CD4-positive, alpha-beta T cell treated with Interleukin-6 for 4 hours (primary cell): Measurements from ENCODE around the gene IGFBPL1.
A peak's percentile ranks its signal among the peaks of the same experiment; 100 is the strongest.
"Not testable (repeated sequence)": the region's sequence is repeated elsewhere in the genome, so short reads cannot be mapped to it uniquely, and the experiment has no call there.

ENCODE experiments used
- DNase-seq: peaks from one replicate; pipeline ENCODE4 v3.0.0-alpha.2; 2020; ENCODE audit warnings: mixed read lengths

The IGFBPL1 gene

DNA sequence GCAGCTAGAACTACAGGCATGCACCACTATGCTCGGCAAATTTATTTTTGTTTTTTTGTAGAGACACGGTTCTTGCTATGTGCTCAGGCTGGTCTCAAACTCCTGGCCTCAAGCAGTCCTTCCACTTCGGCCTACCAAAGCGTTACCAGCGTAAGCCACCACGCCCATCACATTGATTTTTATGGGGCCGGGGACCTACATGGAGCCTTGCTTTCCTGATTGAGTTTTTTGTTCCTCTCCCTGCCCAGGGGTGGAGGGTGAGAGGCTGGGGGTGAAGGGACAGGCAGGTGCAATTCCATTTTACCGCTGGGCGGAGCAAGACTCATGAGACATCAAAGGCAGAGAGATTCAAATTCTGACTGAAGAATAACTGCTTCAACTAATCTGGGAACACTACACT lies 29.8 kb downstream of the IGFBPL1 start:
- no peak for DNase-seq

DNA sequence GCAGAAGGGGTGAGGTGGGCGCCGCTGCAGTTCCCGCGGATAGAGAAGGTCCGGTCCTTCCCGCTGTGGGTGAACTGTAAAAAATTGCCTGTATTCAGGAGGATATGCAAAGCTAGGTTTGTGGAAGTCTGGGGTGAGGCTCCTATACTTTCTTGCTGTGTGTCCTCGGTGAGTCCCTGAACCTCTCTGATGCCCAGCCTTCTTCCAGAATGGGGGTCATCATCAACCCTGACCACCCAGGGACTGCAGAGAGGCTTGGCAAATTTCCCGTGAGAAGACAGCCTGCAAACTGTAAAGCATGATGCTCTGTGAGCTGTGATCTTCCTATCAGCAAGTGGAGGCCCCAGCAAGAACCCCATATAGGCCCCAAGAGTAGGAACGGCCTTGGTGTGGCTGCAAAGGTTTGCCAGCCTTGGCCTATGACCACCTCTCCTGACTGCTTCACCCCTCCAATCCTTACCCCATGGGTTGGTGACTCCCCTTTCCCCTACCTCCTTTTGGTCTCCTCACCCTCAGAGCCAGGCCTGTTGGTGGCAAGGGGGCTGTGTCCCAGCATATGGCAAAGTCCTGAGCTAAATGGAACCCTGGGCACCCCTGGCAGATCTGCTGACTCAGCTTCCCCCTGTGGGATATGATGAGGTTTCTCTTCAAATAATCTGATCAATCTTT lies 31.0 kb downstream of the IGFBPL1 start:
- DNase-seq = no peak

DNA sequence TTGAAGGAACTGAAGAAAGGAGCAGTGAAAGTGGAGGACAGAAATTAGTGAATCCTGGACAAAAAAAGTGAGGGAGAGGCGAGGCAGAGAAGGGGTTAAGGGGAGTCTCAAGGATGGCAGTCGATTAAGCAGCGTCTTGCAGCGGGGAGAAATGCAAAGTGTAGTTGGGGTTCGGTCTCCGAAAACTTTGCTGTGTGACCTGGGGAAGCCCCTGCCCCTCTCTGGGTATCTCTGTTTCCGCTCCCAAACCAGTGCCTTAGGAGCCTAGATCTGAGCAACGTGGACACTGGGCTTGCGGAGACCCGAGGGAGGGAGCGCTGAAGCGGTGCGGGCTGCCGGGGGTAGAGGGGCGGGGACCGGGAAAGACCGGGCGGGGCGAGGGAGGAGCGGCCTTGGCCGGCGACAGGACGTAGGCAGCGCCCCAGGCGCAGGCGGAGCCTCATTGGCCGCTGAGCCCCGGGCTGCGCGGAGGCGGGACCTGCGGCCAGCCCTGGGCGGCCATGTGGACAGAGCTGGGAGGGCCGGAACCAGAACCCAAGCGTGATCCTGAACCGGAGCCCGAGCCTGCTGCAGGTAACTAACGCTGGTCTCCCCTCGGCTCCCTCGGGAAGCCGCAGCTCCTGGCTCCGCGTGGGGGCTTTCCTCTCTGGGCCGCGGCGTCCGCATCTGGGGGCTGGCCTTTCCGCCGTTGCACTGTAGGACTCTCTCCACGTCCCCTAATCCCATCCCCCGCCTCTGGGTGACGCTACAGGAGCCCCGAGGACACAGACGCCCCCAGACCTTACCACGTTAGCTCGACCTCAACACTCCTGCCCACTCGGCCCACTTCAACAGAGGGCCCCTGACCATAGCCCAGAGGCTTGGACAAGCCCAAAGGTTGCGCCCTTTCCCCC lies 31.8 kb downstream of the IGFBPL1 start, which contains the start of gene ALDH1B1:
Gene ALDH1B1 (plus strand): TSS at position 468 of the 893 bp plus-strand sequence. CDS start 3,047 bp downstream, outside the sequence.
- DNase-seq = peak; percentile 84

DNA sequence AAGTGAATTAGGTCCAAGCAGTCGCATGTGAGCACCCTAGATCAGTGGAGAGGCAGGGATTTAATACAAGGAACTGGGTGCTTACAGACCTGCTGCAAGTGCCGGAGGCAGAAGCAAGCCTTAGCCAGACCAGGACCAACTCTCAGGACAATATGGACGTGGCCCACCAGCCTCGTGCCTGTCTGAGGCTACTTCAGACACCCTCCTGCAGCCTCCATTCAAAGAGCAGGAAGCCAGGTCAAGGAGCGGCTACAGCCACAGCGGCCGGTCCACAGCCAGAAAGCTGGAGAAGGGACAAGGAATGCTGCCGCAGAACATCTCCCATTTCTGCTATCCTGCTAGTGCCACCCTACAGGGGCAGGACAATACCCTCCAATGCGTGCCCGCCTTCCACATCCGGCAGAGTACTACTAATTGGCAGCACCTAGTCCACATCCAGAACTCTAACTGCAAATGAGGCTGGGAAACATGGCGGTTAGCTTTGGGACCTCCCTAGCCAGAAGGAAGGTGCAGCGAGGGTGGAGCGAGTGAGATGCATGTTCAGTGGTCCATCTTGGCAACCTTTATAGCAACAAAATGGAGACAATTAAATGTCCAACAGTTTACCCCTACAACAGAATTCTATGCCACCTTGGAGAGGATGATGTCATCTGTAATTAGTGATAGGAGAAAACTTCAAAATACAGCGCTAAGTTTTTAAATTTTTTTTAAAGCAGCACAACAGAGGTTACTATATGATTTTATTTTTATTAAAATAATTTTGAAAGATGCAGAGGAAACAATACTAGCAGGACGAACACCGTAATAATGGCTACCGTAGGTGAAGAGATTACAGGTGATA lies 32.8 kb downstream of the IGFBPL1 start:
- DNase-seq = no peak

DNA sequence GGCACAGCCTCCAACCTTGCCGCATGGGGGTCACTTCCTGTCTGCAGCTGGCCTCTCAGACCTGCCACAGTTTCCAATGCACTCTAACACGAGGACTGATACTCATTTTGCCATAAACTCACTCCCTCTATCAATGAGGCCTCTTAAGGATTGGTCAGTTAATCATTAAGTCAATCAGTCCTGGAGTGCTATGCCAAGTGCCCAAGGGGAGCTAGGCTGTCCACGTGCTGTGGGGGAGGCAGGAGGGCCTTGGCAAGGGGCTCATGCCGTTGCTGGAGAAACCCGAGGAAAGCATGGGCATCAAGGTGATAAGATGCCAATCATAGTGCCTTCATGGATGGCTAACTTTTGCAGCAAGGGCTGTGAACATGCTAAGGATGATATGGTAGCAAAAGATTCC lies 33.4 kb downstream of the IGFBPL1 start:
- no peak for DNase-seq

DNA sequence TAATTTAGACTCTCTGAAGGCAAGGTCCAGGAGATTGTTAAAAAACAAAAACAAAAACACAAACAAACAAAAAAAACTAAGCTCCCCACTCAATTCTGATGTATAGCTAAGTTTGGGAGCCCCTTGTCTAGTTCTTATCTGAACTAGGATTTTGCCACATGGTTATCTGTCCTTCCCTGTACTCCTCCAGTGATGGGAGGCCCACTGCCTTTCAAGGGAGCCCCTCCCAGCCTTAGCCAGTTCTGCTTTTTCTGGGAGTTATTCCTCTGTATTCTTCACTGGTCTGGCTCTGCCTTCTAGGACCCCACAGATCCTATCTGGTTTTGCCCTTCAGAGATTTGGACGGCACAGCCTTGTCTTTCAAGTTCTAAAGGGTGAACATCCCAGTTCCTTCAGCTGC lies 33.8 kb downstream of the IGFBPL1 start:
- DNase-seq = no peak

DNA sequence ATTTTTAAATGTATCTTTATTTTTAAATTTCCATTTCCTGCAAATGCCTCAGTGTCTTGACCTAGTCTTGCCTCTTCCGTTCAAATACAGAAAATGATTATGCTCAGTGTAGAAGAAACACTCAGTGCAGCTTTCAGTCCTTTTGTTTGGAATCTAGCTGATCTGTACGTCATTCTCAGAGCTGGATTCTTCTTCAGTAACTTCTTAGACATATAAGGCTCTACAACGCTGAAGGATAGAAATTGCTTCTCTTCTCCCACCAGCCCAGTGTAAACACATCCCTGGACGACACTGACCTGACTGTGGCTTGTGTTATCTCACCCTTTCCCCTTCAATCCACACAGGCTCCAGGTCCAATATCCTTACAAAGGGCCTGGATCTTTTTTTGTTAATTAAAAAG lies 34.9 kb downstream of the IGFBPL1 start:
- no peak for DNase-seq

DNA sequence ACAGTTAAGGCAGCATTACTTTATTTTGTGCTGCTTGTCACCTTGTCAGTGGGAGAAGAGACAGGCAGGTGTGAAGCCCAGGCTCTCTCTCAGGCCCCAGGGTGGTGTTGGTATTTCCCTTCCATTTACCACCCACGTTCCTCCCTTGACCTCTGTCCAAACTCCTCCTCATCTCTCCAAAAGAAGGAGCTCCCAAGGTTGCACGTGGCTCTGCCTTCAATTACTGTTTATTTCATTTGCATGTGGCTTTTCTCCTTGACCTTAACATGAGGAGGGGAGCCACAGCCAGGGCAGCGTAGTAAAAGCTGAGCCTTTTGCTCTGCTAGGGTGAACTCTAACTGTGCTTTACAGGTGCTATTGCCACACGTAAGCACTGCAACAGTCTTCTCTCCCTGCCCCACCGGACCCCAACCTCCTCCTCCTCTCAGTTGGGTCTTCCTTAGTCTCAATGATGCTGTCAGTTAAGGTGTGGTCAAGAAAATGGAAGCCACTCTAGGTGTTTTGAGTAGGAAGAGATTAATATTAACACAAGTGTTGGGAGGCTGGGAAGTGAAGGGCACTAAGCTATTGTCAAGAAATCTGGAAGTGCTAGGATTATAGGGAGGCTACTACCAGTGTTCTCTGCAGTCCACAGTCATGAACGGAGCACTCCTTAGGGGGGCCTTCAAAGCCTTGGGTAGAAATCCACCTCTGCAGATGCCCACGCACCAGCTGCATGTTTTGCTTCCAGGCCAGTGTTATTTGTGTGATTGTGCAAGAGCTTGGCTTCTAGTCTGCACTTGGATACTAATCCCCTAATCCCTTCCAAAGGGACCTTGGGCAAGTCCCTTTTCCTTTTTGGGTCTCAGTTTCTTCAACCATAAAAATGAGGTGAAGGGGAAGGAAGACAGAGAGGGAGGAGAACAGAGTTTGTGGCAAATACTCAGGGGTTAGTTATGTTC lies 35.7 kb downstream of the IGFBPL1 start:
- DNase-seq = no peak

DNA sequence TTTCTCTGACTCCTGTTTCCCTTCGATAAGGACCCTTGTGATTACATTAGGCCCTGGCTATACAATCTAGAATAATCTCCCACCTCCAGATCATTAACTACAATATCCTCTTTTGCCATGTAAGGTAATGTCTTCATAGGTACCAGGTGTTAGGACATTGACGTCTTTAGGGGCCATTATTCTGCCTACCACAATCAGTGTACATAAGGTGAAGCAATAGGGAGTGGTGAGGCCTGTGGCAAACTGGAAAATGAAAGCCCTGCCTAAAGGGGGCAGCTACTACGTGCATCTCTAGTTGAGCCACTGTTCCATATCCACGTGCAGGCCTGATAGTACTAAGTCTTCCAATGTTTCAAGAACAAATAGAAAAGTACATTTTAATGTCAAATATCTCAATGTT lies 36.5 kb downstream of the IGFBPL1 start:
- no peak for DNase-seq

DNA sequence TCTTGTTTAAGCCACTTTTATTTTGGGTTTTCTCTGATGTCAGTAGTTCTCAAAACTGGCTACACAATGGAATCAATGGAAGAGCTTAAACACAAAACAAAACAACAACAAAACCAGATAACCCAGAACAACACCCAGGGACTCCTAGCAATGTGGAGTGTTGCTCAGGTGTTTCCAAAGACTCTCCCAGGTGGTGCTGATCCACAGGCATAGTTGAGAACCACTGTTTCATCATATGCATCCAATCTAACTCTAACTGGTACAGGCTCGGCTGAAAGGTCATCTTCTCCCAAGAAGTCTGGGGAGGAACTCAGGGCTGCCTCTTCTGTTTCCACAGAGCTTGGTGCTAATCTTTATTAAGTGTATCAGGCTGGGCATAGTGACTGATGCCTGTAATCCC lies 37.2 kb downstream of the IGFBPL1 start:
- DNase-seq = no peak

DNA sequence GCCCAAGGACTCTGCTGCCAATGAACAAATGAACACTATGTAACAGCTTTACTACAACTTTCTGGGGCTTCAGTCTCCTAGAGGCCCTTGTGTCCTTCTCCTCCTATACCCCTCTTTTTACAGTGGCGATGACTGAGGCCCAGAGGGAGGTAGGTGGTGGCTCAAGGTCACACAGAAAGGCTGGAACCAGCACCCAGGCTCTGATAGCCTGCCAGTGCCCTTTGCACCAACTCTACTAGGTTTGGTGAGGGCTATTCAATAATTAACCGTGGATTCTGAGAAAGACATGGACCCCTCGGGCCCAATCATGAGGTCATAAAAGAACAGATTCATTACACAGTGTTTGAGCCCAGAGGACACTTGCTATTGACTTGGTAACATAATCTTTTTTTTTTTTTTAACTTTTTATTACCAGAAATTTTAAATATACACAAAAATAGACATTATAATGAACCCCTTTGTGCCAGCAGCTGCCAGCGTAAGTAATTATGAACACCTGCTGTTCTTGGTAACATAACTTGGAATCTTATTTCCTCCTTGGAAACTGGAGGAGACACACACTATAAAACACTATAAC lies 37.8 kb downstream of the IGFBPL1 start:
- DNase-seq = no peak

DNA sequence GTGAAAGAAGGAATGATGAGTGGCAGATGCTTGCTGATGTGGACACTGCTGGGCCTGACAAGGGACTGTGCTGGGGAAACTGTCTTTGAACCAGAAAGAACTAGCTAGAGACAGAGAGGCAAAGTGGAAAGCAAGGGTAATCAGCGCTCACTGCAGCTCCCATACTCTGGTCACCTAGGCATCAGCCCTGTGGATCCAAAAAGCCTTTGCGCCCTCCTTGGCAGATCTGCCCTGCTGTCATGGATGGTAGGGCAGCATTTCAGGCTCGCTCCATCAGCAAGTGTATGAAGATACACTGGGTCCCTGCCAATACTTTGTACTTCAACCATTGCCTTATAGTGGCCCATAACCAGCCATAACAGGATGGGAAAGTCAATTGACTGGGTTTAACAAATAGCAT lies 38.4 kb downstream of the IGFBPL1 start:
- DNase-seq = no peak

DNA sequence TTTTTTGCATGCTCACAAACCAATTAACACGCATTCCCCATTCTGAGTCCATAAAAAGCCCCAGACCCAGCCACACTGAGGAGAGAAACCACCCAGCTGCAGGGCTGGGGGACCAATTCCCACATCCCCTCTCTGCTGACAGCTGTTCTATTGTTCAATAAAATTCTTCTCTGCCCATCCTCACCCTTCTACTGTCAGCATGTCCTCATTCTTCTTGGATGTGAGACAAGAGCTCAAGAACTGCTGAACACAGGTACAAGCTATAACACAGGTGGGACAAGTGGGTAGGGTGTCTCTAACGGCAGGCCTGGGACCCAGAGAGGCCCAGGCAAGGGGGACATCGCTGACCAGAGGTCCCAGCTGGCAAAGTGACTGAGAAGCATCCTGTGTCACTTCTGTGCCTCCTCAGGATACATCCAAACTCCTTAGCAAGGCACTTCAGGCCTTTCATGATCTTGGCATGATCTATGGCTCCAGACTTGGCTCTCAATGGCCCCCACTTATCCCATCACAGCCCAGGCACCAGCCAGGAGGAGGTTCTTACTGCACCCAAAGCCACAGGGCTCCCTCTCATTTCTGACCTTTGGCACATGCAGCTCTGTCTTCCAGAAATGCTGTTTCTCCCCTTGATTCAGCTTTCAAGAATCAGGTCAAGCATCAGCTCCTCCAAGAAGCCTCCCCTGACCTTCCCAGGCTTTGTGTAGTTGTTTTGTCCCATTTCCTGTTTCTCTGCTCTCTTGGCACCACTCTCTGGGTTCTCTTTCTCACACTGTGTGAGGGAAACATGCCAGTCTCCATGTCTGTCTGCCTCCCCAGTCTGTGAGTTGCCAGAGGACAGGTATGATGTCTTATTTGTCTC lies 39.0 kb downstream of the IGFBPL1 start:
- no peak for DNase-seq

DNA sequence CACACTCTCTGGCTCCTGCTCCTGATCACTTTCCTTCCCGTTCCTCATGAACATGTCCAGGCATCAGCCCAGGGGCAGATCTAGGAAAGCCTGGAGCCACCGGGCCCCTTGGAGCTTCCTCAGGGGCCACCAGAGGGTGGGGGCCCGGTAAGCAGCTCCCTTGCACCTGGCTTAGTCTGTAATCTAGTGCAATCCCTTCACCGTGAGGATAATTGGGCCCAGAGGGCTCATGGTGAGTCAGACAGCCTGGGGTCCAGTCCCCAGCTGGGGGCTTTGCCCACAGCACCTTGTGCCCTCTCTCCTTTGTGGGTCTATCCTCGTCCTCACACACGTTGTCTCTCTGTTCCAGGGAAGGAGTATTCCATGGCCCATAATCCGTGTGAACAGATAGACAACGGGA lies 42.1 kb downstream of the IGFBPL1 start:
- no peak for DNase-seq

DNA sequence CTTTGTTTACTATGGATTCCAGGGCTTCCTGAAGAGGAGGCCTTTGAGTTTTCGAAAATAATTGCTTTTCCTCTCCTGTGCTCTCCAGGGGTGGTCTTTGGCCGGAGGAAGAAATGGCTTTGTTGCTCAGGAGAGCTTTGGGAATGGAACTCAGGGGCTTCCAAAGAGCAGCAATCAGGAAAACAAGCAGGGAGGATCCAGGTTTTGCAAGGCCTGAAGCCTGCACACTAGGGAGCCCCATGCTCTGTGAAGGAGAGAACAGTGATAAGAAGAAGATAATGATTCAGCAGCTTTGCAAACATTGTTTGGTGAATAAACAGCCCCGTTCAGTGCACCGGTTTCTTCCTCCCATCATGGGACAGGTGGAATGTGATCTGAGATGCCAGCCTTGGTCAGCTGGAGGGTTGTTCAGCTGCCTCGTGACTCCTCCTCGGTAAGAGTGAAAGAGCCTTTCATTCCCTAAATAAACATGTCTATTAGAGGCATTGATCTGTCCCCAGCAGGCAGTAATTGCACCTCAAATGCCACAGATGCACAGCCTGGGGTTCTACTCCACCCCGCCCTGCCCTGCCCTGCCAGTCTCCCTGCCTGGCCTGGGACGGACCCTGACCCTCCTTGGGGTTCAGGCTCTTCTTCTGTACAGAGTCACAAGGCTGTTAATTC lies 43.3 kb downstream of the IGFBPL1 start:
- DNase-seq = no peak

DNA sequence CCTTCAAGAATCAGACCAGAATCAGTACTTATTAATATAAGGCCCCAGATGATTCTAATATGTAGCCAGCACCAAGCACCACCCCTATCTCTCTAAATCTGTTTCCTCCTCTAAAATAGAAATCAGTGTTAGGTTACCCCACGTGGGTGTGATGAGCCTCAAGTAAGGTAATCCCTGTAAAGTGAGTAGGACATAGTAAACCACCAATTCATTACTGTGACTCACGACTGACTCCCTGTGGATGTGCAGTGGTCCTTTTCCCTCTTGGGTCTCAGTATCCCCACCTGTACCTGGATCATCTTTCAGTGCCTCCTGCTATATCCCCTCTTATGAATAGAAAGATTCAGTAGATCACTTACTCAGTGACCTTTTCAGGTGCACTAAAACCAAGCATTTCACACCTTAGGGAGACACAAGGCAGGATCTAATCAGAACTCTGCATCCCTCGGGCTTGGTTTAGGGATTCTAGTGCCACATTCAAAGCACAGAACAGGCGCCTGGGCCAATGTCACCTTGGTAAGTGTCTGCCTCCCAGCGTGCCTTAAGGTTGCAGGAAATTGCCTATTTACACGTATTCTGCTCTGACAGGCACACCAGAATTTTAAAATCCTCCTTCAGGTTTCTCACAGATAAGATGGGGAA lies 43.9 kb downstream of the IGFBPL1 start:
- no peak for DNase-seq

DNA sequence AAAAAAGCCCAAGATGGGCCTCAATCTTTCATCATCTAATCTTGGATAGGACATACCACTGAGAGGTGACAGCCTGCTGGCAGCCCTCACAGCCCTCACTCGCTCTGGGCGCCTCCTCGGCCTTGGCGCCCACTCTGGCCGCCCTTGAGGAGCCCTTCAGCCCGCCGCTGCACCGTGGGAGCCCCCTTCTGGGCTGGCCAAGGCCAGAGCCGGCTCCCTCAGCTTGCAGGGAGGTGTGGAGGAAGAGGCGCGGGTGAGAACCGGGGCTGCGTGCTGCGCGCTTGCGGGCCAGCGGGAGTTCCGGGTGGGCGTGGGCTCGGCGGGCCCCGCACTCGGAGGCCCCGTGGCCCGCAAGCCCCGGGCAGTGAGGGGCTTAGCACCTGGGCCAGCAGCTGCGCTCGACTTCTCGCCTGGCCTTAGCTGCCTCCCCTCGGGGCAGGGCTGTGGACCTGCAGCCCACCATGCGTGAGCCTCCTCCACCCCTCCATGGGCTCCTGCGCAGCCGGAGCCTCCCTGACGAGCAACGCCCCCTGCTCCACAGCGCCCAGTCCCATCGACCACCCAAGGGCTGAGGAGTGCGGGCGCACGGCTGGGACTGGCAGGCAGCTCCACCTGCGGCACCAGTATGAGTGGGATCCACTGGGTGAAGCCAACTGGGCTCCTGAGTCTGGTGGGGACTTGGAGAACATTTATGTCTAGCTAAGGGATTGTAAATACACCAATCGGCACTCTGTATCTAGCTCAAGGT lies 46.7 kb downstream of the IGFBPL1 start:
- not testable (repeated sequence) for DNase-seq

DNA sequence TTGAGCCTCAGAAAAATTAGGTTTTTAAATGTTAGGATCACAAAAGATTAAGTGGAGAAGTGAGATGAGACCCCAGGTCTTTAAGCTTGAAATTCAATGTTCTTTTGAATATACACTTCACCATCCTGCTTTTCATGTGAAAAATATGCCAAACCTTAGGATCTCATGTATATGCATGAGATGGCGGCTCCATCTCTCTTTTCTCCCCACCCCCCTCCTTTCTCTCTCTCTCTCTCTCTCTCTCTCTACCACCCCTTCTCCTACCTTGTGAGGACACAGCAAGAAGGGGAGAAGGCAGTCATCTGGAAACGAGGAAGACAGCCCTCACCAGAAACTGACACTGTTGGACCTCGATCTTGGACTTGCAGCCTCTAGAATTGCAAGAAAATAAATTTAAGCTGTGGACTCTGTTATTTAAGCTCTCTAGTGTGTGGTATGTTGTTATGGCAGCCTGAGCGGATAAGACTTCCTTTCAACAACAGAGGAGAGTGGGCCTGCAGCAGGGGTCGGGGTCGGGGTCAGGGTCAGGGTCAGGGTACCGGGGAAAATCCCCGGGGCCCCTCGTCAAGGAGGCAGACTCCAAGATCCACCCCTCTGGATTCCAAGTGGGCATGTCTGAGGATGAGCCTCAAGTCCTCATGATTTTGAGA lies 48.1 kb downstream of the IGFBPL1 start:
- no peak for DNase-seq
